K562 (cell line): ENCODE measurements around the gene JUP. TPM values are rescaled to one million over a fixed set of nuclear protein-coding genes. Genes with fewer than 3 reads are reported as not detected.

ENCODE experiments used
- BMI1 ChIP-seq: fragments of 150-350 bp; IDR thresholded peaks from 2 replicates; pipeline ENCODE4 v1.6.1; 2014; ENCODE audit warnings: low read length
- CC2D1A ChIP-seq: fragments of 450-650 bp; IDR thresholded peaks from 2 replicates; pipeline ENCODE4 v1.6.1; 2017; ENCODE audit warnings: mild to moderate bottlenecking
- CREB1 ChIP-seq, 2 experiments: sonication (generic) in 1 of 2; formaldehyde crosslinking in 1 of 2; IDR thresholded peaks; 2 replicates each; pipeline versions ENCODE4 v1.6.1 to v1.8.0; 2012 to 2022; ENCODE audit warnings: inconsistent platforms in 1 of 2, mild to moderate bottlenecking in 1 of 2, missing genetic modification reagents in 1 of 2, moderate library complexity in 1 of 2
- CREB5 ChIP-seq: fragments of 250-450 bp; sonication (Bioruptor Pico); IDR thresholded peaks from 2 replicates; pipeline ENCODE4 v1.5.0; 2020; ENCODE audit warnings: mild to moderate bottlenecking
- CTCFL ChIP-seq: IDR thresholded peaks from 2 replicates; pipeline ENCODE4 v1.6.1; 2011; ENCODE audit warnings: borderline replicate concordance, low read depth, mild to moderate bottlenecking, moderate library complexity, low read length; ENCODE audit not compliant: insufficient read depth, poor library complexity, severe bottlenecking
- DLX4 ChIP-seq: fragments of 250-450 bp; sonication (Bioruptor Pico); IDR thresholded peaks from 2 replicates; pipeline ENCODE4 v1.6.1; 2021; ENCODE audit warnings: mild to moderate bottlenecking
- E2F6 ChIP-seq, 2 experiments: IDR thresholded peaks; 2 replicates each; pipeline ENCODE4 v1.6.1; 2011; ENCODE audit warnings: borderline replicate concordance in 1 of 2, control low read depth in 1 of 2, low read depth in 1 of 2, low read length in 1 of 2, mild to moderate bottlenecking in 1 of 2, mixed read lengths in 1 of 2, moderate library complexity in 1 of 2; ENCODE audit not compliant: insufficient read depth in 1 of 2, insufficient read length in 1 of 2, poor library complexity in 1 of 2, severe bottlenecking in 1 of 2; ENCODE audit errors: extremely low read depth in 1 of 2
- FUS ChIP-seq: fragments of 200-400 bp; formaldehyde crosslinking; optimal IDR thresholded peaks from 2 replicates; pipeline ENCODE3; 2017; ENCODE audit warnings: low read depth, low read length
- GATA2 ChIP-seq: sonication (generic); formaldehyde crosslinking; IDR thresholded peaks from 2 replicates; pipeline ENCODE4 v1.4.0; 2020; ENCODE audit warnings: mild to moderate bottlenecking, missing genetic modification reagents
- IRF1 ChIP-seq: sonication (generic); formaldehyde crosslinking; IDR thresholded peaks from 2 replicates; pipeline ENCODE4 v1.8.0; 2022; ENCODE audit warnings: missing genetic modification reagents, mild to moderate bottlenecking, borderline replicate concordance
- MYC ChIP-seq, 2 experiments: fragments of 250-450 bp in 1 of 2; sonication (Bioruptor Pico) in 1 of 2; IDR thresholded peaks; 2 replicates each; pipeline versions ENCODE4 v1.5.1 to v1.6.1; 2012 to 2021; ENCODE audit warnings: low read depth in 2 of 2, borderline replicate concordance in 1 of 2, improper control_type of control experiment in 1 of 2, low read length in 1 of 2, mild to moderate bottlenecking in 1 of 2, moderate library complexity in 1 of 2
- SIN3B ChIP-seq: fragments of 450-650 bp; IDR thresholded peaks from 2 replicates; pipeline ENCODE4 v1.6.1; 2017; ENCODE audit warnings: low read depth, mild to moderate bottlenecking, moderate library complexity
- XRCC4 ChIP-seq: IDR thresholded peaks from one replicate; pipeline ENCODE4 v1.6.1; 2011; ENCODE audit not compliant: insufficient read depth, insufficient read length; ENCODE audit errors: extremely low read depth
- ZBTB7A ChIP-seq: IDR thresholded peaks from 2 replicates; pipeline ENCODE4 v1.6.1; 2011; ENCODE audit warnings: low read depth, mild to moderate bottlenecking, low read length, moderate library complexity, borderline replicate concordance; ENCODE audit not compliant: control insufficient read depth
- ZC3H8 ChIP-seq: fragments of 450-650 bp; IDR thresholded peaks from 2 replicates; pipeline ENCODE4 v1.6.1; 2017
- ZKSCAN3 ChIP-seq: fragments of 250-450 bp; sonication (Bioruptor Pico); IDR thresholded peaks from 2 replicates; pipeline ENCODE4 v1.4.0; 2020
- ZNF75A ChIP-seq: fragments of 450-650 bp; formaldehyde crosslinking; IDR thresholded peaks from 2 replicates; pipeline ENCODE4 v1.4.0; 2020; ENCODE audit warnings: mild to moderate bottlenecking
- polyA plus RNA-seq, 8 experiments: library from polyadenylated mRNA; depleted of rRNA in 4 of 8; stranded (reverse) in 5 of 8; unstranded in 3 of 8; fragments of >200 nt; fragmentation: Nextera tagmentation in 2 of 8; fragmentation: Illumina TruSeq in 1 of 8; extraction: Ambion mirVana in 2 of 8; extraction: Trizol in 1 of 8; gene quantifications; 2 replicates each; pipeline versions ENCODE4 v1.2.1 to v1.2.3, GENCODE V29; 2011 to 2014; ENCODE audit warnings: inconsistent platforms in 1 of 8, missing spikeins in 1 of 8
- total RNA-seq, 7 experiments: library from RNA; depleted of rRNA in 6 of 7; stranded (reverse); fragments of >200 nt in 6 of 7; fragmentation: Illumina TruSeq in 2 of 7; extraction: Trizol in 2 of 7; gene quantifications; 2 replicates each; pipeline versions ENCODE4 v1.2.1 to v1.2.3, GENCODE V29; 2011 to 2021; ENCODE audit warnings: low replicate concordance in 1 of 7

Gene JUP
- total and polyA plus RNA-seq, 9 of the 15 experiments (the other 6 are each of a cell fraction or from before 2014, with no cell fraction given): 6.4 to 177 (median 31.2) TPM

- peak in 1 of 2 experiments; percentile 17 for TF ChIP-seq E2F6 (IDR thresholded peaks at IDR 0.05; ENCODE audit: borderline replicate concordance in 1 of 2, extremely low read depth in 1 of 2, insufficient read depth in 1 of 2, insufficient read length in 1 of 2, low read depth in 1 of 2, low read length in 1 of 2, poor library complexity in 1 of 2, severe bottlenecking in 1 of 2)
- no peak for TF ChIP-seq CREB1 (IDR thresholded peaks at IDR 0.05)
- no peak for TF ChIP-seq CREB1 (CRISPR knock-in tag; IDR thresholded peaks at IDR 0.05)
- no peak for TF ChIP-seq BMI1
- TF ChIP-seq ZBTB7A: peak; percentile 47; the same call in 1 of the 2 replicates
- no peak for TF ChIP-seq CTCFL
- no peak for TF ChIP-seq DLX4 (CRISPR knock-in tag)
- no peak for TF ChIP-seq XRCC4
- peak; percentile 53; the same call in 1 of the 2 replicates for TF ChIP-seq MYC (IDR thresholded peaks at IDR 0.05; ENCODE audit: low read depth, low read length)
- TF ChIP-seq MYC (CRISPR knock-in tag; IDR thresholded peaks at IDR 0.05; ENCODE audit: borderline replicate concordance, low read depth): no peak
- no peak for TF ChIP-seq GATA2 (CRISPR knock-in tag)
- TF ChIP-seq IRF1 (CRISPR knock-in tag): no peak
- TF ChIP-seq ZNF75A (CRISPR knock-in tag): no peak
- TF ChIP-seq FUS: no peak
- TF ChIP-seq ZC3H8: no peak
- TF ChIP-seq SIN3B: no peak
- TF ChIP-seq ZKSCAN3 (CRISPR knock-in tag): no peak
- TF ChIP-seq CC2D1A: no peak
- no peak for TF ChIP-seq CREB5
These were observed 6.6 kb upstream of the JUP start (continued) for GRCh38 chr17:41792845-41793783.
